GM21515 (cell line): Measurements from ENCODE around the gene LARP4.
"Not testable (repeated sequence)": the region's sequence is repeated elsewhere in the genome, so short reads cannot be mapped to it uniquely, and the experiment has no call there.

Experiments
- ATAC-seq: cut with Tn5 transposase; IDR thresholded peaks from one replicate; pipeline ENCODE4 v1.9.1; 2021; ENCODE audit not compliant: unreplicated experiment

The LARP4 gene

DNA sequence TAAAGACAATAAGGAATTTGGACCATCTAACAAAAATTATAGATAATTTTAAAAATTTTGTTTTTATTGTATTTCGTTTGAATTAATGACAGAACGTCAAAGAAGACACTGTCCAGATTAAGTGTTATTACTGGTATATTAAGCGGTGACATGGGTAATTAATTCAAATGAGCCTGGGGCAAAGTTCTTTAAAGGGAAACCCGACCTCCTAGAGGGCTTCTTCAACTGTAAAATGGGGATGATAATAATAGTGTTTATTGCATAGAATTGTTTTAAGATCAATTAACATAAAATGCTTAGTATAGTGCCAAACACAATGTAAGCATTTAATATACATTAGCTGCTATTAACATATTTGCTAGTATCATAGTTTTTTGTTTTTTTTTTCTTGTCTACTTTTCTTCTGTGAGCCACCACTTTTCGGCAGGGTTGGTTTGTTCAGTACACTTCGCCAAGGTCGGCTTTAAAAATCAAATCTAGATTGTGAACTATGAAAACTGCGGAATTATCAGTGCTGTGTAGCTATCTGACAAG lies 514 bp upstream of the LARP4 start:
- ATAC-seq = no peak

DNA sequence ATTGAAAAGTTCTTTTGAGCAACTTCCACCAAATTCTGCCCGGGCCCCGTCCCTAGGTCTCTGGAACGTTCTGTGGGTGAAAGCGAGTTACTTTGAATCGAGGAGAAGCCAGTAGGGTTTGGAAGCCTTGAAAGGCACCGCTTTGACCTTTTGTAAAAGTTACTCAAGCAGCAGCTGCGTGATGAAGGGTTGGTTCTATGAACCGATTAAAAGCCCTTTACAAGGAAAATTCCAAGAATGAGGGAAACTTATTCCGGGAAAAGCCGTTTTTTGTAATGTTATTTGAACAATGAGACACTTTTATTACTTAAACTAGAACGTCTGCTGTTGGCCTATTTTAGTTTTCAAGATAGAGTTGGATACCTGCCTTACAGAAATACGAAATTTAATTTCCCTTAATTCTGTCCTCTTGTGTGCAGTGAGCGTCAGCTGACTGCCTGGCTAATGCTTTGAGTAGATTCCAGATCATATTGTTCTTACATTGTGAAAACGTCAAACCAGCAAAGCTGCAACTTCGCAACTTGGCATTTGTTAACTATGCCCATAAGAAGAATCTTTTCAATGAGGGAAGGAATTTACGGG lies 906 bp downstream of the LARP4 start:
- no peak for ATAC-seq

DNA sequence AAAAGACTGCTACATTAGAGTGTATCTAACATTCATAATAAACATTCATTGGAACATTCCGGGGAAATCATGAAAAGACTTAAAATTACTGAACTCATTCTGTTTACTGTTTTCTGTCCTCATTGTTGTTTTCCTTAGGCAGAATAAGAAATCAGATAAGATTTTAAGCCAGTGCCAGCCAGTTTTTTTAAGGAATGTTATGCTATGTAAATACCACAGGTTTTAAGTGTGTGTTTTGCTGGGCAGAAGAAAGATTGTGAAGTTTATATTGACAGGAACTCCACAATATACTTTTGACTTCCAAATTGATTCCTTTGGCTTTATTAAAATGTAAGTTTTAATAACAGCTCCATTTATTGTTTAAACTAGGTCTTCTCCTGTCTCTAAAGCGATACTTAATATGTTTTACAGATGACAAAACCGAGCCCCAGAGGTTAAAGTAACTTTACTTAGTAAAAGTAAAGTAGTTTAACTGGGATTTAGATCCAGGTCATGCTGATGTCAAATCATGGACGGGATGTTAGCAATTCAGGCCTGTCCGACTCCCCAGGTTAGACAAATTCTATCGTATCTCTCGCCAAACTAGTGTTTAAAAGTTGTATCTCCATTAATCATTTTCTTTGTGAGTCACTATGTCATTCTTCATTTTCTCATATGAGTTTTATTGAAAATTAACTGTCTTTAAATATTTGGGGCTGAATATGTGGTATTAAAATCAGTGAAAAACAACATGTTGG lies 1.7 kb downstream of the LARP4 start:
- no peak for ATAC-seq

DNA sequence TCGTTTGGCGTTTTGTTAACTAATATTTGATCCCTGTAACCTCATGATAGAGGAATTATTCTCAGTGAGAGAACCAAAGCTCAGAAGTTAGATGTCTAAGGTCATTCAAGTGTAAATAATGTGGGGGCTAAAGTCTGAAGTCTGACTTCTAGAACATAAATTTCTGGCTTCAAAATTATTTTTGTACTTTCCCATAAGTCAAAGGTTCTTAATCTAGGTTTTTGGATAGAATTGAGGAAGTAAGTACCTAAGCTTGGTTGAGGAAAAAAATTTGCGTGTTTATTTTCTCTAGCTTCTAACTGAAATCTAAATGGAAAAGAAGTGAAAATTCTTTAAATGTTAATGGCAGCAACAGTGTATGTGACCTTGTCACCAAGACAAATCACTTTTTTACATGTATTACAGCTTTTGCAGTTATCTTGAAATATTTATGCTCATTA lies 2.3 kb downstream of the LARP4 start:
- no peak for ATAC-seq

DNA sequence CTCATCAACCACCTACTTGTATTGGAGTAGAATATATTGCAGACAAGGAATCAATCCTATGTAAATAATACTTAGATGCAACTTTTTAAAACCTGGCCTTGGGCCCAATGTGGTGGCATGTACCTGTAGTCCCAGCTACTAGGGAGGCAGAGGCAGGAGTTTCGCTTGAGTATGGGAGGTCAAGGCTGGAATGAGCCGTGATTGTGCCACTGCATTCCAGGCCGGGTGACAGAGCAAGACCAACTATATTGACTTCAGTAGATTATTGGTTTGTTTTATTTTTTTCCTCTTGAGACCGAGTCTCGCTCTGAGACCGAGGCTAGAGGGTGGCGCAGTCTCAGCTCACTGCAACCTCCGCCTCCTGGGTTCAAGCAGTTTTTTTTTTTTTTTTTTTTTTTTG lies 3.6 kb downstream of the LARP4 start:
- ATAC-seq = no peak

DNA sequence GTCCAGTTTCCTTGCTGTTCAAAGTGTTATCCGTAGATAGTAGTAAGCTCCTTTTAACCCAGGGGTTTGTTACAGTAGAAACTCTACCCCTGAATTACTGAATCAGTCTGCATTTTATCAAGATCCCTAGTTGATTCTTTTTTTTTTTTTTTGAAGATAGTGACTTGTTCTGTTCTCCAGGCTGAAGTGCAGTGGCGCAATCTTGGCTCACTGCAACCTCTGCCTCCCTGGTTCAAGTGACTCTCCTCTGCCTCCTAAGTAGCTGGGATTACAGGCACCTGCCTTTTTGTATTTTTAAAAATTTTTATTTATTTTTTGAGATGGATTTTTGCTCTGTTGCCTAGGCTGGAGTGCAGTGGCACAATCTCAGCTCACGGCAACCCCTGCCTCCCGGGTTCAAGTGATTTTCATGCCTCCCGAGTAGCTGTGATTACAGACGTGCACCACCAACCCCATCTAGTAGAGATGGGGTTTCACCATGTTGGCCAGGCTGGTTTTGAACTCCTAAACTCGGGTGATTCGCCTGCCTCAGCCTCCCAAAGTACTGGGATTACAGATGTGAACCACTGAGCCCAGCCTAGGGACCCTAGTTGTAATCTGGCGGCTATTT lies 10.5 kb downstream of the LARP4 start:
- ATAC-seq = no peak

DNA sequence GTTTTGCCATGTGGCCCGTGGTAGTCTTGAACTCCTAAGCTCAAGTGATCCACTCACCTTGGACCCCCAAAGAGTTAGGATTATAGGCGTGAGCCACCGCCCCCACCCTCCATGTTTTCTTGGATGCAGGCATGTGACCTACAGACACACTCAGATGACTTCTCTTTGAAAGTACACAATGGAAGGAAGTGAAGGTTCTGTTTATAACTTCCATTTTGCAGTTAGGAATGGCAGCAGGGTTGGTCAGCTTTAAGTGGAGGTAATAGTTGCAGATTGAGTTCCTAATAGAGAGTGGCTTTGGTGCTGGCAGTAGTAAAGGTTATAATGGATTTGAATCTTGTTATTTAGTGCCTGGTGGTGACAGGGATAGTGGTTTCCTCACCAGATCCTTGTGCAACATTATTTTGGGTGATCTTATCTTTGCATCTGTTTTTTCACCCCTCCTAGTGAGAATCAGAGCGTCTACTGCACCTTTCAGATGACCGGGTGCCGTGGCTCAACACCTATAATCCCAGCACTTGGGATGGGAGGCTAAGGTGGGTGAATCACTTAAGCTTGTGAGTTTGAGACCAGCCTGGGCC lies 15.3 kb downstream of the LARP4 start:
- ATAC-seq = no peak

DNA sequence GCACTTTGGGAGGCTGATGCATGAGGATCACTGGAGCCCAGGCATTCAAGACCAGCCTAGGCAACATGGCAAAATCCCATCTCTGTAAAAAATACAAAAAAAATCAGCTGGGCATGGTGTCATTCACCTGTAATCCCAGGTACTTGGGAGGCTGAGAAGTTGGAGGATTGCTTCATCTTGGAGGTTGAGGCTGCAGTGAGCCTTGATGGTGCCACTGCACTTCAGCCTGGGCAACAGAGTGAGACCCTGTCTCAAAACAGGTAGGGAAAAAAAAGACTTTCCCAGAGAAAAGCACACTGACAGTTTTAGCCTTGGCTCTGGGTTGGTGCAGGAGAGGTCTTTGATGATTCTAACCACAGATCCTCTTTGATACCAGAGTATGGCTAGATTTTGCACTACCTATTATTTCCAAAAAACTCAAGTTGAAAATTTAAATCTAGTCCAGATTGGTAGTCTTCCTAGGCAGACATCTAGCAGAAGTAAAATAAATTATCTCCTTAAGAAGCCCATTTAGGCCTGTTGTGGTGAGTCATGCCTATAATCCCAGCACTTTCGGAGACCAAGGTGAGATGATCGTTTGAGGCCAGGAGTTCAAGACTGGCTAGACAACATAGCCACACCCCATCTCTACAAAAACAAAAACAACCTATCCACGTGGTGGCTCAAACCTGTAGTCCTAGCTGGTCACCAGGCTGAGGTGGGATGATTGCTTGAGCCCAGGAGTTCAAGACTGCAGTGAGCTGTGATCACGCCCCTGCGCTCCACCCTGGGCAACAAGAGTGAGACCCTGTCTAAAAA lies 18.6 kb downstream of the LARP4 start:
- no peak for ATAC-seq

DNA sequence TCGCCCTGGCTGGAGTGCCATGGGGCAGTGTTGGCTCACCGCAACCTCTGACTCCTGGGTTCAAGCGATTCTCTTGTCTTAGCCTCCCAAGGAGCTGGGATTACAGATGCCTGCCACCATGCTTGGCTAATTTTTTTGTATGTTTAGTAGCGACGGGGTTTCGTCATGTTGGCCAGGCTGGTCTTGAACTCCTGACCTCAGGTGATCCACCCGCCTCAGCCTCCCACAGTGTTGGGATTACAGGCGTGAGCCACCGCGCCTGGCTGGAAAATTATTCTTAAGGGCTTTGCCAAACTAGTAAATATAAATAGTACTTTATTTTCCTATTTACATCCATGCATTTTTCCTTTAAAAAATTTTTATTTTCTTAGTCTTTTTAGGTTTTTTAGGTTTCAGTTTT lies 22.2 kb downstream of the LARP4 start:
- ATAC-seq = not testable (repeated sequence)

DNA sequence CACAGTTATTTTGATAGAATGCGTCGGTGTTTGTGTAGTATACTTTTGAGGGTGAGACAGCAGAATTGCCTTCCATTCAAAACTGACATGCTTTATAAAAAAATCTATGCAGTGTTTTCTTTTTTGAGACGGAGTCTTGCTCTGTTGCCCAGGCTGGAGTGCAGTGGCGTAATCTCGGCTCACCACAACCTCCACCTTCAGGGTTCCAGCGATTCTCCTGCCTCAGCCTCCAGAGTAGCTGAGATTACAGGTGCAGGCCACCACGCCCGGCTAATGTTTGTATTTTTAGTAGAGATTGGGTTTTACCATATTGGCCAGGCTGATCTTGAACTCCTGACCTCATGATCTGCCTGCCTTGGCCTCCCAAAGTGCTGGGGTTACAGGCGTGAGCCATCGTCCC lies 22.7 kb downstream of the LARP4 start:
- ATAC-seq = not testable (repeated sequence)

DNA sequence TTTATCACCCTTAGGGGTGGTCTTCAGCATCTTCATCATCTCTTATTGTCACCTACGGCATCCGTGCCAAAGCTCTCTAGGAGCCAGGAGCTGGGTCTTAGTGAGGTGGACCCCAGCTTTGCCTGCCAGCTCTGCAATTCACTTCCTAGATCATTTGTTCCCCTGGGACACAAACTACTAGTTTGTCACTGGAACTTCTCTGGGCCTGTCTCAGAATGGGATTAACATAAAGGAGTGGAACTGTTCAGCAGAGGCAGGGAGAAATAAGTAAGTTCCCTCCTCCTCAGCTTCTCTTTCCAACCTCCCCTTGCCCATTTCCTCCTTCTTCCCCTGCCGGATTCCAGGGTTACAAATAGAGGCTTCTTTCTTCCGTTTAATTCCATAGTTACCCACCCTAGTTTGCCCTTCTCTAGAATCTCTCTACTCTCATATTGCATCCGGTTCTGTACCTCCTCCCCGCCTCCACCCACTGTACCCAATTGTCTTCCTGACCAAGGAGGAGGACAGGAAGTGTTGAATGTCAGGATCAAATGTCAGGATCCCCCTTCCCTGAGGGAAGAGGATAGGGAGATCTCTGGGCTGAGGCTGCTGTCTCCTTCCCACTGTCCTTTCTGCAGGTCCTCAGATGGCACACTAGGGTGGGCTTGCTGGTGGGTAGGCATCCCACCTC lies 25.0 kb downstream of the LARP4 start:
- no peak for ATAC-seq

DNA sequence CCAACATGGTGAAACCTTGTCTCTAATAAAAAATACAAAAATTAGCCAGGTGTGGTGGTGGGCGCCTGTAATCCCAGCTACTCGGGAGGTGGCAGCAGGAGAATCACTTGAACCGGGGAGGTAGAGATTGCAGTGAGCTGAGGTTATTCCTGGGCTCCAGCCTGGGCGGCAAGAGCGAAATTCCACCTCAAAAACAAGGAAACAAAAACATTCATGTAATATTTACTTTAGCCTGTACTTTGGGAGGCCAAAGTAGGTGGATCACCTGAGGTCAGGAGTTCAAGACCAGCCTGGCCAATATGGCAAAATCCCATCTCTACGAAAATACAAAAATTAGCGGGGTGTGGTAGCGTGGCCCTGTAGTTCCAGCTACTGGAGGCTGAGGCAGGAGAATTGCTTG lies 31.0 kb downstream of the LARP4 start:
- ATAC-seq = not testable (repeated sequence)

DNA sequence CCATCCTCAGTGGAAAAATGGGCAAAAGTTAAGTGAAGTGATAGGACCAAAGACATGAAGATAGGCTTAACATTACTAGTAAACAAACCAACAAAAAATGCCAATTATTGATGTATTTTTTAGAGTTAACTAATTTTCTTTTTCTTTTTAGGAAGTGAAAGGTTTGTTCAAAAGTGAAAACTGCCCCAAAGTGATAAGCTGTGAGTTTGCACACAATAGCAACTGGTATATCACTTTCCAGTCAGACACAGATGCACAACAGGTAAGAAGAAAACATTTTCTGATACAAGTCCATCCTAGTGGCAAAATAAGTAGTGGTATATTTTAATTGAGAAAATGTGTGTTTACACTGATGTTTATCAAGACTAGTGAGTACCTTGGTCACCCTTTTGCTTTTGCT lies 39.6 kb downstream of the LARP4 start:
- no peak for ATAC-seq

DNA sequence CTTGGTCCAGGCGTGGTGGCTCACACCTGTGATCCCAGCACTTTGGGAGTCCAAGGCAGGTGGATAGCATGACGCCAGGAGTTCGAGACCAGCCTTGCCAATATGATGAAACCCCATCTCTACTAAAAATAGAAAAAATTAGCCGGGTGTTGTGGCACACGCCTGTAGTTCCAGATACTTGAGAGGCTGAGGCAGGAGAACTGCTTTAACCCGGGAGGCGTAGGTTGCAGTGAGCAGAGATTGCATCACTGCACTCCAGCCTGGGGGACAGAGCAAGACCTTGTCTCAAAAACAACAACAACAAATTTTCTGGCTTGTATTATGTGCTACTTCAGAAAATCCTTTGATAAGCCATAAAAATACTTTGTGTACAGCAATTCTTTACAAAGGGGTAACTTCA lies 41.1 kb downstream of the LARP4 start:
- ATAC-seq = no peak

DNA sequence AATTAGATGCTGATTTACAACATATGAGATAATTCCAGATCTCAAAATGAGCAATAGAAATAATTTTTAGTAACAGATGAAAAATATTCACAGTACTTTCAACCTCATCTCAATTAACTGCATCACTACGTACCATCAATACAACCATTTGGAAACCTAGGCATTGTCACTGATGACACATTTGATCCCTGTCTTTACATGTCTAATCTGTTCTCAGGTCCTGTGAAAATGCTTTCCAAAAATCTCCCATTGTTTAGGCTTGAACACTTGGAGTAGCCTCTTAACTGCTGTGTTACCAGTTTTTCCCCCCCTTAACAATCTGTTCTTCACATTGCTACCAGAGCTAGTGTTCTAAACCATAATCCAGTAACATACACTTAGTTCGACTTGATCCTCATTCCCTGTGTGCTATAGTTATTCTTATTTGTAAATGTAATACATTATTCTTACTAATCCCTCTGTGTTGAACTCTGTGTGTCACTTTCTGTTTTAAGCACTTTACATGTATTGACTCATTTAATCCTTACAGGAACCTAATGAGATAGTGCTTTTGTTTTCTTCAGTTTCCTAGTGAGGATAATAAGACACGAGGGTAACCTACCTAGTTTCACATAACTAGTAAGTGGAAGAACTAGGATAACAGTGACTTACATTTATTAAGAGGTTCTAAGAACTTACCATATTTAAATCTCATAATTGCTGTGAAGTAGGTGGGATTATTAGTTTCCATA lies 41.7 kb downstream of the LARP4 start:
- no peak for ATAC-seq

DNA sequence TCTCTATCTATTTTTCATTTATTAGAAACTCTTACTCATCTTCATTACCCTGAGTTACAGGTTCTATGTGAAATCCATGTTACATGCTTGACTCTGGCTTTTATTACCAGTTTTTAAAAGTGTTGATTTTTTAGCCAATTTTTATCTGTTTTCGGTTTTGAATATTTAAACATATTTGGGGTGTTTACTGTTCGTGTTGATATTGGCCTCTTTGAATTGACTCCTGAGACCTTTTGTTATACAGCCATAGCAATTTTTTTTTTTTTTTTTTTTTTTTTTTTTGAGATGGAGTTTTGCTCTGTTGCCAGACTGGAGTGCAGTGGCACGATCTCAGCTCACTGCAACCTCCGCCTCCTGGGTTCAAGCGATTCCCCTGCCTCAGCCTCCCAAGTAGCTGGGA lies 49.0 kb downstream of the LARP4 start:
- not testable (repeated sequence) for ATAC-seq

DNA sequence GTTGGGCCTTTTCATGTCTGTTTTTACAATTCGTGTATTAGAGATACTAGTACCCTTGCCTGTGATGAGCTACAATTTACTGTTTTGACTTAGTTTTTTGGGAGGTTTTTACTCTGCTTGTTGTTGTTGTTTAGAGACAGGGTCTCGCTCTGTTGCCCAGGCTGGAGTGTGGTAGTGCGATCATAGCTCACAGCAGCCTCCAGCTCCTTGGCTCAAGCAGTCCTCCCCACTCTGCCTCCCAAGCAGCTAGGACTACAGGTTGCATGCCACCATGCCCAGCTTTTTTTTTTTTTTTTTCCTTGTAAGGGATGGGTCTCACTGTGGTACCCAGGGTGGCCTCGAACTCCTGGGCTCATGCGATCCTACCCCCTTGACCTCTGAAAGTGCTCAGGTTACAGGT lies 52.1 kb downstream of the LARP4 start:
- ATAC-seq = no peak

DNA sequence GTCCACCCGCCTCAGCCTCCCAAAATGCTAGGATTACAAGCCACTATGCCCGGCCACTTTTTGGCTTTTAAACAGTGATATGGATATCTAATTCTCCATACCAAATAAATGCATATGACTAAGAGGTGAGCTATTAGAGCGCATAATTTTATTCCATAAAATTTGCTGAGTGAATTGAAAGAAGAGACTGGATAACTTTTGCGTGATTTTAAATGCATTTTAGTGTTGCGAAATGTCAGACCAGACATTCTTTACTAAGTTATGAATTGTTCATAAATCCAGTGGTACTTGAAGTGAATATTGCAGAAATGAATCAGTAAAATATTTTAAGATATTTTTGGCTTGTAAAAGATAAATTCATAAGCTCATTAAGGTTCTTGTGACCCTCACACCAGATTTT lies 53.2 kb downstream of the LARP4 start:
- ATAC-seq = no peak

DNA sequence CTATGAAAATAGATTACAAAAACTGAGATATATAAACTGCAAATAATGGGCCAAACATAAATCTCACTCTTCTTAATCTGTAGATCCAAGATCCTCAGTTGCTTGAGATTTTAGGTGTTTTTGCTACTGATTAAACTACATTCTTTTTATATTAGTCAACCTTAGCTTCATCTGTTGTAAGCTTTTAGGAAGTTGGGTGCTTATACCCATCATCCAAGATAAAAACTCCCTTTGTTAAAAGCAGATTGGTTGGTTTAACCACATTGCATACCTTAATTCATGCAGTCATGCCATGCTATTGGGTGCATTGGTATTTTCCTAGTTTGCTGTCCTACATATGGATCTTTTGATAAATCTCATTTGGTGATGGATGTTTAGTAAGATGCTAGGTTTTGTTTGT lies 57.9 kb downstream of the LARP4 start:
- no peak for ATAC-seq

DNA sequence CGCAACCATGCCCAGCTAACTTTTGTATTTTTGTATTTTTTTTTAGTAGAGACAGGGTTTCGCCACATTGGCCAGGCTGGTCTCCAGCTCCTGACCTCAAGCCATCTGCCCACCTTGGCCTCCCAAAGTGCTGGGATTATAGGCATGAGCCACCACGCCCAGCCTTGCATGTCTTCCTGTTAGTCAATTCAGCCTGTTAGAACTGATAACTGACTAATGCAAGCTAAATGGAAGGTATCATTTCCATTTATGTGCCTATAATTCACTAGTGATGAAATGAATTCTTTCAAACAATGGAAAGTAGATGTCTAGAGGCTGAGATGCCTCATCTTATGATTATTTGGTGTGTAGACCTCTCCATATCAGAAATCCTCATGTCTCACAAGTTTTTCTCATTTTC lies 66.8 kb downstream of the LARP4 start:
- ATAC-seq = no peak
